ENCODE measurements around the gene TMED9. TPM values are rescaled to one million over a fixed set of nuclear protein-coding genes. Genes with fewer than 3 reads are reported as not detected.

TMED9 gene
- total and polyA plus RNA-seq, 9 of the 15 experiments (the other 6 are each of a cell fraction or from before 2014, with no cell fraction given), result 43.7 to 301 (median 90.0) TPM

DNA sequence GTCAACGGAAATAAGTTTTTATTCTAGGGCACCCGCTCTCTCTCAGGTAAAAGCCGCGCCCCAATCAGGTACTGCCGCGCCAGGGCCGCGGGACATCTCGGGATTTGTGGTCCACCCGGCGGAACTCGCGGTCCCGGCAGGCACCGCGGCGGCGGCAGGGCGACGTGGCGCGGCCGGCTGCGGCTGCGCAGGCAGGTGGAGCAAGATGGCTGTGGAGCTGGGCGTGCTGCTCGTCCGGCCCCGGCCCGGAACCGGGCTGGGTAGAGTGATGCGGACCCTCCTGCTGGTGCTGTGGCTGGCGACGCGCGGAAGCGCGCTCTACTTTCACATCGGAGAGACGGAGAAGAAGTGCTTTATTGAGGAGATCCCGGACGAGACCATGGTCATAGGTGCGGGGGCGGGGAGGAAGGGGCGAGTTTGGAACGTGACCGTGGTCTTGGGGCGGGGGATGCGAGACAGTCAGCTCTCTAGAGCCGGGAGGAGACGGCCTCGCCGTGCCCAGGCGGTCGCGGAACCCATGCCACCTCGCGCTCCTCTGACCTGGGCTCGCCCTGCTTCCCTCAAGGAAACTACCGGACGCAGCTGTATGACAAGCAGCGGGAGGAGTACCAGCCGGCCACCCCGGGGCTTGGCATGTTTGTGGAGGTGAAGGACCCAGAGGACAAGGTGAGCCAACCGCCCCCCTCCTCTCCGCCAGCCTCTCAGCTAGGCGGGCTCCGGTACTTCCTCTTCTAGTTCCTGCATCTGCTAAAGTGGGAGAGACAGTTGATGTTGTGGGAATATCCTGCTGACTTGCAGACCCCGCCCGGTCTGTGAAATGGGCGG is at the start of gene TMED9 (continued):
- TF ChIP-seq, protein P1, sequence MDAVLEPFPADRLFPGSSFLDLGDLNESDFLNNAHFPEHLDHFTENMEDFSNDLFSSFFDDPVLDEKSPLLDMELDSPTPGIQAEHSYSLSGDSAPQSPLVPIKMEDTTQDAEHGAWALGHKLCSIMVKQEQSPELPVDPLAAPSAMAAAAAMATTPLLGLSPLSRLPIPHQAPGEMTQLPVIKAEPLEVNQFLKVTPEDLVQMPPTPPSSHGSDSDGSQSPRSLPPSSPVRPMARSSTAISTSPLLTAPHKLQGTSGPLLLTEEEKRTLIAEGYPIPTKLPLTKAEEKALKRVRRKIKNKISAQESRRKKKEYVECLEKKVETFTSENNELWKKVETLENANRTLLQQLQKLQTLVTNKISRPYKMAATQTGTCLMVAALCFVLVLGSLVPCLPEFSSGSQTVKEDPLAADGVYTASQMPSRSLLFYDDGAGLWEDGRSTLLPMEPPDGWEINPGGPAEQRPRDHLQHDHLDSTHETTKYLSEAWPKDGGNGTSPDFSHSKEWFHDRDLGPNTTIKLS (IDR thresholded peaks at IDR 0.05; ENCODE audit: borderline replicate concordance, low read depth), result peak; percentile 100
- TF ChIP-seq ZFPM2 (CRISPR knock-in tag; IDR thresholded peaks at IDR 0.05), result no peak
- TF ChIP-seq, protein P2, sequence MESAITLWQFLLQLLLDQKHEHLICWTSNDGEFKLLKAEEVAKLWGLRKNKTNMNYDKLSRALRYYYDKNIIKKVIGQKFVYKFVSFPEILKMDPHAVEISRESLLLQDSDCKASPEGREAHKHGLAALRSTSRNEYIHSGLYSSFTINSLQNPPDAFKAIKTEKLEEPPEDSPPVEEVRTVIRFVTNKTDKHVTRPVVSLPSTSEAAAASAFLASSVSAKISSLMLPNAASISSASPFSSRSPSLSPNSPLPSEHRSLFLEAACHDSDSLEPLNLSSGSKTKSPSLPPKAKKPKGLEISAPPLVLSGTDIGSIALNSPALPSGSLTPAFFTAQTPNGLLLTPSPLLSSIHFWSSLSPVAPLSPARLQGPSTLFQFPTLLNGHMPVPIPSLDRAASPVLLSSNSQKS (CRISPR knock-in tag; IDR thresholded peaks at IDR 0.05), result no peak
- TF ChIP-seq, protein P3, sequence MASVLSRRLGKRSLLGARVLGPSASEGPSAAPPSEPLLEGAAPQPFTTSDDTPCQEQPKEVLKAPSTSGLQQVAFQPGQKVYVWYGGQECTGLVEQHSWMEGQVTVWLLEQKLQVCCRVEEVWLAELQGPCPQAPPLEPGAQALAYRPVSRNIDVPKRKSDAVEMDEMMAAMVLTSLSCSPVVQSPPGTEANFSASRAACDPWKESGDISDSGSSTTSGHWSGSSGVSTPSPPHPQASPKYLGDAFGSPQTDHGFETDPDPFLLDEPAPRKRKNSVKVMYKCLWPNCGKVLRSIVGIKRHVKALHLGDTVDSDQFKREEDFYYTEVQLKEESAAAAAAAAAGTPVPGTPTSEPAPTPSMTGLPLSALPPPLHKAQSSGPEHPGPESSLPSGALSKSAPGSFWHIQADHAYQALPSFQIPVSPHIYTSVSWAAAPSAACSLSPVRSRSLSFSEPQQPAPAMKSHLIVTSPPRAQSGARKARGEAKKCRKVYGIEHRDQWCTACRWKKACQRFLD (CRISPR knock-in tag; IDR thresholded peaks at IDR 0.05), result no peak
- TF ChIP-seq, protein P4, sequence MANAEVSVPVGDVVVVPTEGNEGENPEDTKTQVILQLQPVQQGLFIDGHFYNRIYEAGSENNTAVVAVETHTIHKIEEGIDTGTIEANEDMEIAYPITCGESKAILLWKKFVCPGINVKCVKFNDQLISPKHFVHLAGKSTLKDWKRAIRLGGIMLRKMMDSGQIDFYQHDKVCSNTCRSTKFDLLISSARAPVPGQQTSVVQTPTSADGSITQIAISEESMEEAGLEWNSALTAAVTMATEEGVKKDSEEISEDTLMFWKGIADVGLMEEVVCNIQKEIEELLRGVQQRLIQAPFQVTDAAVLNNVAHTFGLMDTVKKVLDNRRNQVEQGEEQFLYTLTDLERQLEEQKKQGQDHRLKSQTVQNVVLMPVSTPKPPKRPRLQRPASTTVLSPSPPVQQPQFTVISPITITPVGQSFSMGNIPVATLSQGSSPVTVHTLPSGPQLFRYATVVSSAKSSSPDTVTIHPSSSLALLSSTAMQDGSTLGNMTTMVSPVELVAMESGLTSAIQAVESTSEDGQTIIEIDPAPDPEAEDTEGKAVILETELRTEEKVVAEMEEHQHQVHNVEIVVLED (CRISPR knock-in tag; IDR thresholded peaks at IDR 0.05), result peak; percentile 85
- peak; percentile 71; the same call in 1 of the 2 replicates for TF ChIP-seq FOXP1 (CRISPR knock-in tag; IDR thresholded peaks at IDR 0.05)
- TF ChIP-seq, protein P5, sequence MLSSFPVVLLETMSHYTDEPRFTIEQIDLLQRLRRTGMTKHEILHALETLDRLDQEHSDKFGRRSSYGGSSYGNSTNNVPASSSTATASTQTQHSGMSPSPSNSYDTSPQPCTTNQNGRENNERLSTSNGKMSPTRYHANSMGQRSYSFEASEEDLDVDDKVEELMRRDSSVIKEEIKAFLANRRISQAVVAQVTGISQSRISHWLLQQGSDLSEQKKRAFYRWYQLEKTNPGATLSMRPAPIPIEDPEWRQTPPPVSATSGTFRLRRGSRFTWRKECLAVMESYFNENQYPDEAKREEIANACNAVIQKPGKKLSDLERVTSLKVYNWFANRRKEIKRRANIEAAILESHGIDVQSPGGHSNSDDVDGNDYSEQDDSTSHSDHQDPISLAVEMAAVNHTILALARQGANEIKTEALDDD (IDR thresholded peaks at IDR 0.05), result no peak
- TF ChIP-seq ZNF589 (CRISPR knock-in tag; IDR thresholded peaks at IDR 0.05; ENCODE audit: low read depth), result no peak
- TF ChIP-seq, protein P6, sequence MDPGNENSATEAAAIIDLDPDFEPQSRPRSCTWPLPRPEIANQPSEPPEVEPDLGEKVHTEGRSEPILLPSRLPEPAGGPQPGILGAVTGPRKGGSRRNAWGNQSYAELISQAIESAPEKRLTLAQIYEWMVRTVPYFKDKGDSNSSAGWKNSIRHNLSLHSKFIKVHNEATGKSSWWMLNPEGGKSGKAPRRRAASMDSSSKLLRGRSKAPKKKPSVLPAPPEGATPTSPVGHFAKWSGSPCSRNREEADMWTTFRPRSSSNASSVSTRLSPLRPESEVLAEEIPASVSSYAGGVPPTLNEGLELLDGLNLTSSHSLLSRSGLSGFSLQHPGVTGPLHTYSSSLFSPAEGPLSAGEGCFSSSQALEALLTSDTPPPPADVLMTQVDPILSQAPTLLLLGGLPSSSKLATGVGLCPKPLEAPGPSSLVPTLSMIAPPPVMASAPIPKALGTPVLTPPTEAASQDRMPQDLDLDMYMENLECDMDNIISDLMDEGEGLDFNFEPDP (CRISPR knock-in tag; IDR thresholded peaks at IDR 0.05), result no peak
- peak; percentile 92 for TF ChIP-seq CREM (IDR thresholded peaks at IDR 0.05; ENCODE audit: low read depth)
- no peak for TF ChIP-seq ZNF174 (CRISPR knock-in tag; IDR thresholded peaks at IDR 0.05)
- TF ChIP-seq CEBPB (tag; IDR thresholded peaks at IDR 0.05), result no peak
- TF ChIP-seq POLR2A (conservative IDR thresholded peaks at IDR 0.05), result peak; percentile 95
- no peak for TF ChIP-seq ZC3H11A (IDR thresholded peaks at IDR 0.05; ENCODE audit: low read depth, low read length)
- no peak for TF ChIP-seq BCL6 (CRISPR knock-in tag; IDR thresholded peaks at IDR 0.05)
- peak; percentile 92 for TF ChIP-seq TAF1 (IDR thresholded peaks at IDR 0.05; ENCODE audit: control insufficient read depth, extremely low read depth, insufficient read depth, low read length, severe bottlenecking)
- no peak for TF ChIP-seq FOS (IDR thresholded peaks at IDR 0.05; ENCODE audit: extremely low read depth, insufficient read length)
- no peak for TF ChIP-seq MECOM (CRISPR knock-in tag; IDR thresholded peaks at IDR 0.05)
- TF ChIP-seq PHTF2 (CRISPR knock-in tag; IDR thresholded peaks at IDR 0.05), result no peak
- peak; percentile 93 for TF ChIP-seq POLR2B (IDR thresholded peaks at IDR 0.05; ENCODE audit: low read depth, partially characterized antibody)
- no peak for TF ChIP-seq BRF1 (IDR thresholded peaks at IDR 0.05; ENCODE audit: borderline replicate concordance, extremely low read depth, insufficient read length)

All from K562 (cell line).